Osteocyte (in vitro differentiated cells): ENCODE measurements around the gene KLF11. TPM values are rescaled to one million over a fixed set of nuclear protein-coding genes. Genes with fewer than 3 reads are reported as not detected.

Experiments
- DNase-seq: peaks from one replicate; pipeline ENCODE4 v3.0.0; 2021; ENCODE audit warnings: mixed read lengths; ENCODE audit not compliant: unreplicated experiment; ENCODE audit errors: extremely low spot score
- H3K27ac Mint-ChIP-seq: one replicate; pipeline ENCODE4 v1.8.0; 2021; ENCODE audit warnings: mild to moderate bottlenecking, mixed read lengths; ENCODE audit not compliant: unreplicated experiment
- H3K27me3 Mint-ChIP-seq: one replicate; pipeline ENCODE4 v1.8.0; 2021; ENCODE audit warnings: mixed read lengths; ENCODE audit not compliant: unreplicated experiment
- H3K36me3 Mint-ChIP-seq: one replicate; pipeline ENCODE4 v1.8.0; 2021; ENCODE audit warnings: mixed read lengths; ENCODE audit not compliant: unreplicated experiment
- H3K4me1 Mint-ChIP-seq: one replicate; pipeline ENCODE4 v1.8.0; 2021; ENCODE audit warnings: mixed read lengths; ENCODE audit not compliant: unreplicated experiment
- H3K4me3 Mint-ChIP-seq: one replicate; pipeline ENCODE4 v1.8.0; 2021; ENCODE audit warnings: mild to moderate bottlenecking, moderate library complexity, mixed read lengths; ENCODE audit not compliant: unreplicated experiment
- H3K9me3 Mint-ChIP-seq: one replicate; pipeline ENCODE4 v1.8.0; 2021; ENCODE audit warnings: mixed read lengths; ENCODE audit not compliant: unreplicated experiment
- CTCF ChIP-seq: fragments of 200-600 bp; sonication (generic); IDR thresholded peaks from 2 replicates; pipeline ENCODE4 v1.5.0; 2021; ENCODE audit warnings: antibody characterized with exemption, mild to moderate bottlenecking, moderate library complexity
- total RNA-seq: library from RNA; stranded (reverse); gene quantifications from 2 replicates; pipeline ENCODE4 v1.2.1, GENCODE V29; 2021

KLF11 gene
- total RNA-seq, 1 donor from 2014 or later = 17.4 TPM

- Mint-ChIP-seq H3K27ac (peak overlapping the region; percentile 62), H3K27me3 (no peaks in the 10 kb centered on the region), H3K4me1 (peaks cover 19% of the 10 kb centered on the region), H3K36me3 (no peaks in the 10 kb centered on the region), H3K4me3 (no peak overlapping the region), H3K9me3 (no peaks in the 10 kb centered on the region)
- TF ChIP-seq CTCF = peak; percentile 69
- DNase-seq = no peak
These were observed 7.1 kb upstream of the KLF11 start for GRCh38 chr2:10036095-10036884.

GRCh38 chr2:10038123-10038522 lies 5.2 kb upstream of the KLF11 start:
- Mint-ChIP-seq H3K4me1 (peaks cover 32% of the 10 kb centered on the region), H3K4me3 (no peak overlapping the region), H3K27me3 (no peaks in the 10 kb centered on the region), H3K9me3 (no peaks in the 10 kb centered on the region), H3K27ac (no peak overlapping the region), H3K36me3 (no peaks in the 10 kb centered on the region)
- DNase-seq = no peak
- no peak for TF ChIP-seq CTCF

GRCh38 chr2:10038716-10039115 lies 4.6 kb upstream of the KLF11 start:
- H3K4me3 Mint-ChIP-seq = no peak overlapping the region
- no peaks in the 10 kb centered on the region for H3K27me3 Mint-ChIP-seq
- no peaks in the 10 kb centered on the region for H3K9me3 Mint-ChIP-seq
- no peak for TF ChIP-seq CTCF
- H3K36me3 Mint-ChIP-seq = no peaks in the 10 kb centered on the region
- H3K4me1 Mint-ChIP-seq = peaks cover 32% of the 10 kb centered on the region
- DNase-seq = no peak
- H3K27ac Mint-ChIP-seq = no peak overlapping the region

GRCh38 chr2:10039658-10040410 lies 3.5 kb upstream of the KLF11 start:
- no peaks in the 10 kb centered on the region for H3K36me3 Mint-ChIP-seq
- H3K9me3 Mint-ChIP-seq = no peaks in the 10 kb centered on the region
- no peak overlapping the region for H3K27ac Mint-ChIP-seq
- H3K4me1 Mint-ChIP-seq = peaks cover 40% of the 10 kb centered on the region
- no peak overlapping the region for H3K4me3 Mint-ChIP-seq
- H3K27me3 Mint-ChIP-seq = no peaks in the 10 kb centered on the region
- DNase-seq = no peak
- TF ChIP-seq CTCF = no peak

- Mint-ChIP-seq H3K27me3 (no peaks in the 10 kb centered on the region), H3K4me3 (peak overlapping the region; percentile 36), H3K4me1 (peaks cover 36% of the 10 kb centered on the region), H3K27ac (peak overlapping the region; percentile 97), H3K36me3 (peaks cover 3% of the 10 kb centered on the region), H3K9me3 (no peaks in the 10 kb centered on the region)
- DNase-seq = no peak
- TF ChIP-seq CTCF = no peak
These were observed 1.6 kb upstream of the KLF11 start for GRCh38 chr2:10041711-10042110.
